Kidney (tissue), 14 donors: ENCODE results near the gene ENTPD8. TPM values are rescaled to one million over a fixed set of nuclear protein-coding genes. Genes with fewer than 3 reads are reported as not detected.

Source experiments
- DNase-seq, 5 donors: peaks; one replicate each; pipeline ENCODE4 v3.0.0-alpha.2; 2013 to 2020
- FAIRE-seq: peaks from 2 replicates; lab custom pipeline; 2012; peaks lifted over from hg19 to GRCh38; lab: Jason Lieb, UNC
- H3K27ac ChIP-seq, 2 donors: one replicate each; pipeline ENCODE4 v1.7.0; 2013; ENCODE audit warnings: low read depth in 2 of 2, low read length in 2 of 2, inconsistent platforms in 1 of 2
- H3K27me3 ChIP-seq: one replicate; pipeline ENCODE4 v1.7.1; 2013; ENCODE audit warnings: low read length, inconsistent platforms; ENCODE audit not compliant: control insufficient read depth, insufficient read depth
- H3K36me3 ChIP-seq, 3 donors: one replicate each; pipeline versions ENCODE4 v1.7.0 to v1.7.1; 2013; ENCODE audit warnings: low read length in 3 of 3, control low read depth in 1 of 3, inconsistent platforms in 1 of 3; ENCODE audit not compliant: insufficient read depth in 3 of 3, control insufficient read depth in 2 of 3
- H3K4me1 ChIP-seq, 3 donors: one replicate each; pipeline versions ENCODE4 v1.7.0 to v1.7.1; 2013; ENCODE audit warnings: low read length in 3 of 3, inconsistent platforms in 1 of 3, low read depth in 1 of 3; ENCODE audit not compliant: control insufficient read depth in 2 of 3, insufficient read depth in 2 of 3
- H3K4me3 ChIP-seq, 3 donors: one replicate each; pipeline versions ENCODE4 v1.7.0 to v1.8.1; 2013; ENCODE audit warnings: low read length in 3 of 3, control low read depth in 1 of 3, inconsistent platforms in 1 of 3
- H3K9ac ChIP-seq, 3 donors: one replicate each; pipeline versions ENCODE4 v1.7.0 to v1.7.1; 2013; ENCODE audit warnings: low read length in 3 of 3, control low read depth in 1 of 3, inconsistent platforms in 1 of 3
- H3K9me3 ChIP-seq, 3 donors: one replicate each; pipeline versions ENCODE4 v1.7.0 to v1.7.1; 2013; ENCODE audit warnings: low read length in 3 of 3, control low read depth in 1 of 3, inconsistent platforms in 1 of 3; ENCODE audit not compliant: control insufficient read depth in 2 of 3, insufficient read depth in 1 of 3
- CTCF ChIP-seq: IDR thresholded peaks from 3 replicates; pipeline ENCODE4 v1.5.1; 2012; ENCODE audit warnings: mild to moderate bottlenecking, moderate library complexity, borderline replicate concordance; ENCODE audit not compliant: insufficient read depth; ENCODE audit errors: extremely low read depth
- intact Hi-C: fragments of 100-400 bp; cut with DNase I; formaldehyde crosslinking; loops from one replicate; pipeline ENCODE4 v1.11.1; 2022
- polyA plus RNA-seq: library from polyadenylated mRNA; stranded (reverse); fragments of 350-450 nt; fragmentation: Illumina TruSeq; extraction: RNeasy Lipid Tissue Mini Kit (QIAGEN cat#74804); gene quantifications from one replicate; pipeline ENCODE4 v1.2.3, GENCODE V29; 2014; ENCODE audit warnings: low read depth, low replicate concordance; ENCODE audit not compliant: insufficient read depth
- total RNA-seq: library from RNA; stranded (reverse); fragmentation: NEBNext Ultra II Directional; extraction: Animal tissue kit (Norgen Biotek cat#: 25700); gene quantifications from one replicate; pipeline ENCODE4 v1.2.1, GENCODE V29; 2021
- donor health status: control.
- donor health status: control.
- donor health status: control.
- donor health status: control.
- donor health status: control.
- donor health status: DM: yes; HTN: yes; CAD: no.
- donor health status: Normal renal cell carcinoma (clear cell type).

Gene ENTPD8
- total and polyA plus RNA-seq, 2 donors from 2014 or later, result 5.0 to 5.2 TPM

- Histone ChIP-seq H3K27me3 (no peaks in the 10 kb centered on the region), H3K9me3 (no peaks in the 10 kb centered on the region), H3K27ac (no peak overlapping the region), H3K36me3 (no peaks in the 10 kb centered on the region), H3K4me3 (no peak overlapping the region), H3K9ac (no peak overlapping the region), H3K4me1 (peaks cover 0 to 6% (median 0%) of the 10 kb centered on the region in 3 donors)
- TF ChIP-seq CTCF, result peak; percentile 83
- DNase-seq (peak; percentile 74 to 85 (median 81)), FAIRE-seq (no peak)
- intact Hi-C loops, result no loop called here
These were observed 4.2 kb upstream of the ENTPD8 start for GRCh38 chr9:137445275-137445807.

- Histone ChIP-seq H3K27ac (no peak overlapping the region), H3K27me3 (no peaks in the 10 kb centered on the region), H3K4me1 (peaks cover 0 to 6% (median 0%) of the 10 kb centered on the region in 3 donors), H3K9me3 (no peaks in the 10 kb centered on the region), H3K4me3 (no peak overlapping the region), H3K36me3 (no peaks in the 10 kb centered on the region), H3K9ac (no peak overlapping the region)
- FAIRE-seq (no peak), DNase-seq (peak in 1 of 5 donors; percentile 54)
- intact Hi-C loops, result no loop called here
- no peak for TF ChIP-seq CTCF
These were observed 3.1 kb upstream of the ENTPD8 start for GRCh38 chr9:137444106-137444790.

- Histone ChIP-seq H3K27me3 (no peaks in the 10 kb centered on the region), H3K36me3 (no peaks in the 10 kb centered on the region), H3K4me1 (peaks cover 0 to 8% (median 0%) of the 10 kb centered on the region in 3 donors), H3K9ac (no peak overlapping the region), H3K9me3 (no peaks in the 10 kb centered on the region), H3K4me3 (peak overlapping the region in 1 of 3 donors; percentile 14), H3K27ac (no peak overlapping the region)
- no peak for TF ChIP-seq CTCF
- FAIRE-seq, result no peak
- intact Hi-C loops, result no loop called here
- DNase-seq, result no peak
These were observed 771 bp upstream of the ENTPD8 start for GRCh38 chr9:137441935-137442321.
